CD14-positive monocyte (primary cell): Measurements from ENCODE around the gene LYRM2. TPM values are rescaled to one million over a fixed set of nuclear protein-coding genes. Genes with fewer than 3 reads are reported as not detected.

Source experiments
- DNase-seq, 3 donors: peaks; one replicate each; pipeline ENCODE4 v3.0.0-alpha.2; 2011 to 2022
- H2AFZ ChIP-seq: 2 replicates; pipeline ENCODE4 v1.6.0; 2012; ENCODE audit warnings: mild to moderate bottlenecking, low read depth, low read length, inconsistent platforms; ENCODE audit not compliant: insufficient read depth, poor library complexity, severe bottlenecking
- H3K27ac ChIP-seq, 2 donors: 1 replicate in 1 of 2; 2 replicates in 1 of 2; pipeline ENCODE4 v1.5.1; 2012 to 2013; ENCODE audit warnings: low read length in 2 of 2, control low read depth in 1 of 2, inconsistent platforms in 1 of 2, low read depth in 1 of 2, mild to moderate bottlenecking in 1 of 2
- H3K27me3 ChIP-seq, 2 donors: one replicate each; pipeline versions ENCODE4 v1.6.0 to v1.6.1; 2011 to 2013; ENCODE audit warnings: low read length in 2 of 2; ENCODE audit not compliant: control insufficient read depth in 2 of 2, insufficient read depth in 2 of 2
- H3K36me3 ChIP-seq, 2 donors: replicated peaks in 1 of 2; 1 replicate in 1 of 2; 2 replicates in 1 of 2; pipeline versions ENCODE4 v1.5.1 to v1.6.1; 2012 to 2013; ENCODE audit warnings: low read length in 2 of 2, control low read depth in 1 of 2, inconsistent platforms in 1 of 2, mild to moderate bottlenecking in 1 of 2; ENCODE audit not compliant: insufficient read depth in 2 of 2, control insufficient read depth in 1 of 2
- H3K4me1 ChIP-seq, 2 donors: 1 replicate in 1 of 2; 2 replicates in 1 of 2; pipeline versions ENCODE4 v1.5.1 to v1.6.1; 2012 to 2013; ENCODE audit warnings: low read length in 2 of 2, control low read depth in 1 of 2, inconsistent platforms in 1 of 2, mild to moderate bottlenecking in 1 of 2, moderate library complexity in 1 of 2; ENCODE audit not compliant: insufficient read depth in 2 of 2, control insufficient read depth in 1 of 2
- H3K4me2 ChIP-seq: replicated peaks from 2 replicates; pipeline ENCODE3; 2012; ENCODE audit warnings: low read length, moderate library complexity, mild to moderate bottlenecking; ENCODE audit not compliant: poor library complexity, severe bottlenecking; ENCODE audit errors: extremely low read depth
- H3K4me3 ChIP-seq, 3 experiments: fragments of 200-600 bp in 1 of 3; sonication (generic) in 1 of 3; replicated peaks in 1 of 3; 1 replicate in 2 of 3; 2 replicates in 1 of 3; pipeline ENCODE4 v1.5.1; 2011 to 2013; ENCODE audit warnings: low read length in 3 of 3, mild to moderate bottlenecking in 3 of 3, control low read depth in 2 of 3, low read depth in 2 of 3, inconsistent platforms in 1 of 3, moderate library complexity in 1 of 3
- H3K79me2 ChIP-seq: 2 replicates; pipeline ENCODE4 v1.6.0; 2012; ENCODE audit warnings: mild to moderate bottlenecking, control low read depth, inconsistent platforms, low read length, moderate library complexity; ENCODE audit not compliant: insufficient read depth
- H3K9ac ChIP-seq: 2 replicates; pipeline ENCODE4 v1.6.0; 2017; ENCODE audit warnings: low read length, mild to moderate bottlenecking; ENCODE audit not compliant: insufficient read depth, poor library complexity, severe bottlenecking
- H3K9me3 ChIP-seq, 2 donors: replicated peaks in 1 of 2; 1 replicate in 1 of 2; 2 replicates in 1 of 2; pipeline versions ENCODE4 v1.5.1 to v1.6.1; 2012 to 2013; ENCODE audit warnings: low read length in 2 of 2, control low read depth in 1 of 2; ENCODE audit not compliant: control insufficient read depth in 1 of 2, insufficient read depth in 1 of 2
- H4K20me1 ChIP-seq: 2 replicates; pipeline ENCODE4 v1.6.0; 2012; ENCODE audit warnings: mild to moderate bottlenecking, low read length, control low read depth, moderate library complexity; ENCODE audit not compliant: insufficient read depth
- H3K27ac Mint-ChIP-seq, 7 donors: one replicate each; pipeline ENCODE4 v1.8.0; 2020; ENCODE audit warnings: mild to moderate bottlenecking in 7 of 7, mixed read lengths in 7 of 7, moderate library complexity in 6 of 7, inconsistent platforms in 2 of 7
- H3K27me3 Mint-ChIP-seq, 3 donors: one replicate each; pipeline ENCODE4 v1.8.0; 2021 to 2022; ENCODE audit warnings: low read depth in 3 of 3, mild to moderate bottlenecking in 3 of 3, mixed read lengths in 3 of 3, moderate library complexity in 3 of 3, inconsistent platforms in 1 of 3
- H3K36me3 Mint-ChIP-seq, 2 donors: one replicate each; pipeline ENCODE4 v1.8.0; 2020; ENCODE audit warnings: mixed read lengths in 2 of 2, inconsistent platforms in 1 of 2, mild to moderate bottlenecking in 1 of 2
- H3K4me1 Mint-ChIP-seq: one replicate; pipeline ENCODE4 v1.8.0; 2020; ENCODE audit warnings: mild to moderate bottlenecking, mixed read lengths
- H3K4me3 Mint-ChIP-seq, 2 donors: one replicate each; pipeline ENCODE4 v1.8.0; 2020; ENCODE audit warnings: mild to moderate bottlenecking in 2 of 2, mixed read lengths in 2 of 2, moderate library complexity in 1 of 2
- H3K9me3 Mint-ChIP-seq, 7 donors: one replicate each; pipeline ENCODE4 v1.8.0; 2020 to 2022; ENCODE audit warnings: mixed read lengths in 7 of 7, mild to moderate bottlenecking in 6 of 7, moderate library complexity in 6 of 7, inconsistent platforms in 2 of 7
- CTCF ChIP-seq: fragments of 200-600 bp; IDR thresholded peaks from one replicate; pipeline ENCODE4 v1.8.0; 2022; ENCODE audit warnings: antibody characterized with exemption, mild to moderate bottlenecking
- WGBS: methylation state at CpG from one replicate; pipeline ENCODE4 v1.1.5; 2013; ENCODE audit warnings: missing lambda C conversion rate; ENCODE audit not compliant: insufficient coverage; 5-methylcytosine and 5-hydroxymethylcytosine counted together
- intact Hi-C, 2 donors: fragments of 100-400 bp; cut with micrococcal nuclease; formaldehyde crosslinking; loops; one replicate each; pipeline versions ENCODE4 v1.15.0 to v1.15.1; 2023
- polyA plus RNA-seq, 3 donors: library from polyadenylated mRNA; depleted of rRNA in 1 of 3; unstranded in 2 of 3; stranded (reverse) in 1 of 3; fragments of 300-500 nt in 2 of 3; fragments of >200 nt in 1 of 3; fragmentation: Illumina TruSeq in 2 of 3; gene quantifications; 1 replicate in 2 of 3; 2 replicates in 1 of 3; pipeline ENCODE4 v1.2.3, GENCODE V29; 2012 to 2021

LYRM2 gene
- polyA plus RNA-seq, 3 donors = 13.2 to 64.0 (median 58.1) TPM

- Histone ChIP-seq H3K9ac (no peak overlapping the region), H3K36me3 (no peaks in the 10 kb centered on the region), H3K4me3 (no peak overlapping the region), H3K27ac (no peak overlapping the region), H3K79me2 (no peaks in the 10 kb centered on the region), H2AFZ (no peak overlapping the region), H3K27me3 (no peaks in the 10 kb centered on the region), H4K20me1 (no peaks in the 10 kb centered on the region), H3K4me1 (no peaks in the 10 kb centered on the region), H3K9me3 (peaks cover 0 to 4% of the 10 kb centered on the region in 2 donors), H3K4me2 (no peak overlapping the region)
- H3K4me1 Mint-ChIP-seq = no peaks in the 10 kb centered on the region
- no peak for TF ChIP-seq CTCF
- intact Hi-C loops = no loop called here
- no peak overlapping the region for H3K4me3 Mint-ChIP-seq
- H3K36me3 Mint-ChIP-seq = no peaks in the 10 kb centered on the region
- peaks cover 0 to 8% (median 5%) of the 10 kb centered on the region in 7 donors for H3K9me3 Mint-ChIP-seq
- no peak for DNase-seq
- no CpG with 5 or more reads among the region's 3 CpGs for WGBS
- H3K27me3 Mint-ChIP-seq = peaks cover 1 to 4% (median 4%) of the 10 kb centered on the region in 3 donors
- H3K27ac Mint-ChIP-seq = no peak overlapping the region
Observed at GRCh38 chr6:89555806-89556205, 82.7 kb downstream of the LYRM2 start.

- H3K36me3 Mint-ChIP-seq = no peaks in the 10 kb centered on the region
- Histone ChIP-seq H3K9me3 (peaks cover 0 to 4% of the 10 kb centered on the region in 2 donors), H3K27me3 (no peaks in the 10 kb centered on the region), H2AFZ (no peak overlapping the region), H3K79me2 (no peaks in the 10 kb centered on the region), H3K27ac (no peak overlapping the region), H3K36me3 (no peaks in the 10 kb centered on the region), H3K4me2 (no peak overlapping the region), H3K4me1 (no peaks in the 10 kb centered on the region), H3K9ac (no peak overlapping the region), H4K20me1 (no peaks in the 10 kb centered on the region), H3K4me3 (no peak overlapping the region)
- peaks cover 1 to 4% (median 4%) of the 10 kb centered on the region in 3 donors for H3K27me3 Mint-ChIP-seq
- TF ChIP-seq CTCF = no peak
- DNase-seq = no peak
- no peak overlapping the region for H3K27ac Mint-ChIP-seq
- WGBS = no CpG with 5 or more reads among the region's 4 CpGs
- intact Hi-C loops = no loop called here
- H3K4me1 Mint-ChIP-seq = no peaks in the 10 kb centered on the region
- H3K9me3 Mint-ChIP-seq = peaks cover 0 to 8% (median 5%) of the 10 kb centered on the region in 7 donors
- no peak overlapping the region for H3K4me3 Mint-ChIP-seq
Observed at GRCh38 chr6:89555031-89555430, 83.5 kb downstream of the LYRM2 start.
